ENCODE measurements around the gene P4HB.

DNA sequence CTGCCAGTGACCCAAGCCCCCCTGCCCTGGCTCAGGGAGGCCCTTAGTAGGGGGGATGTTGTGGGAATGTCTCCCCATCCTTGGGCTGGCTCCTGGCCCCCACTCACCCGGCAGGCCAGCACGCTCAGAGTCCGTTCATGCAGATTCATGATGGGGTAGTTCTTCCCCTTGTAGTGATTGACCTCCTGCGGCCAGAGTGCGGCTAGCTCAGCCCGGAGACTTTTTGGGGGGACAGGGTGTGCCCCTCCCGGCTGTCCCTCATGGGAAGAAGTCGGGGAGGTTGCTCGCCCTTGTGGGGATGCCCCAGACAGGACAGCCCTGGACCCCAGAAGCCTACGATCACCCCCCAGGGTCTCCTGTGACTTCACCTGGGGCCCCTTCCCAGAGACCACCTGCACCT lies 45.7 kb upstream of the P4HB start:
- TF ChIP-seq, protein P1, sequence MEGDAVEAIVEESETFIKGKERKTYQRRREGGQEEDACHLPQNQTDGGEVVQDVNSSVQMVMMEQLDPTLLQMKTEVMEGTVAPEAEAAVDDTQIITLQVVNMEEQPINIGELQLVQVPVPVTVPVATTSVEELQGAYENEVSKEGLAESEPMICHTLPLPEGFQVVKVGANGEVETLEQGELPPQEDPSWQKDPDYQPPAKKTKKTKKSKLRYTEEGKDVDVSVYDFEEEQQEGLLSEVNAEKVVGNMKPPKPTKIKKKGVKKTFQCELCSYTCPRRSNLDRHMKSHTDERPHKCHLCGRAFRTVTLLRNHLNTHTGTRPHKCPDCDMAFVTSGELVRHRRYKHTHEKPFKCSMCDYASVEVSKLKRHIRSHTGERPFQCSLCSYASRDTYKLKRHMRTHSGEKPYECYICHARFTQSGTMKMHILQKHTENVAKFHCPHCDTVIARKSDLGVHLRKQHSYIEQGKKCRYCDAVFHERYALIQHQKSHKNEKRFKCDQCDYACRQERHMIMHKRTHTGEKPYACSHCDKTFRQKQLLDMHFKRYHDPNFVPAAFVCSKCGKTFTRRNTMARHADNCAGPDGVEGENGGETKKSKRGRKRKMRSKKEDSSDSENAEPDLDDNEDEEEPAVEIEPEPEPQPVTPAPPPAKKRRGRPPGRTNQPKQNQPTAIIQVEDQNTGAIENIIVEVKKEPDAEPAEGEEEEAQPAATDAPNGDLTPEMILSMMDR (IDR thresholded peaks at IDR 0.05; ENCODE audit: insufficient read depth, low read length), result no peak
- TF ChIP-seq, protein P2, sequence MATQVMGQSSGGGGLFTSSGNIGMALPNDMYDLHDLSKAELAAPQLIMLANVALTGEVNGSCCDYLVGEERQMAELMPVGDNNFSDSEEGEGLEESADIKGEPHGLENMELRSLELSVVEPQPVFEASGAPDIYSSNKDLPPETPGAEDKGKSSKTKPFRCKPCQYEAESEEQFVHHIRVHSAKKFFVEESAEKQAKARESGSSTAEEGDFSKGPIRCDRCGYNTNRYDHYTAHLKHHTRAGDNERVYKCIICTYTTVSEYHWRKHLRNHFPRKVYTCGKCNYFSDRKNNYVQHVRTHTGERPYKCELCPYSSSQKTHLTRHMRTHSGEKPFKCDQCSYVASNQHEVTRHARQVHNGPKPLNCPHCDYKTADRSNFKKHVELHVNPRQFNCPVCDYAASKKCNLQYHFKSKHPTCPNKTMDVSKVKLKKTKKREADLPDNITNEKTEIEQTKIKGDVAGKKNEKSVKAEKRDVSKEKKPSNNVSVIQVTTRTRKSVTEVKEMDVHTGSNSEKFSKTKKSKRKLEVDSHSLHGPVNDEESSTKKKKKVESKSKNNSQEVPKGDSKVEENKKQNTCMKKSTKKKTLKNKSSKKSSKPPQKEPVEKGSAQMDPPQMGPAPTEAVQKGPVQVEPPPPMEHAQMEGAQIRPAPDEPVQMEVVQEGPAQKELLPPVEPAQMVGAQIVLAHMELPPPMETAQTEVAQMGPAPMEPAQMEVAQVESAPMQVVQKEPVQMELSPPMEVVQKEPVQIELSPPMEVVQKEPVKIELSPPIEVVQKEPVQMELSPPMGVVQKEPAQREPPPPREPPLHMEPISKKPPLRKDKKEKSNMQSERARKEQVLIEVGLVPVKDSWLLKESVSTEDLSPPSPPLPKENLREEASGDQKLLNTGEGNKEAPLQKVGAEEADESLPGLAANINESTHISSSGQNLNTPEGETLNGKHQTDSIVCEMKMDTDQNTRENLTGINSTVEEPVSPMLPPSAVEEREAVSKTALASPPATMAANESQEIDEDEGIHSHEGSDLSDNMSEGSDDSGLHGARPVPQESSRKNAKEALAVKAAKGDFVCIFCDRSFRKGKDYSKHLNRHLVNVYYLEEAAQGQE (IDR thresholded peaks at IDR 0.05; ENCODE audit: insufficient replicate concordance, low read depth), result no peak

All from HL-60 (cell line).